Raji (cell line): ENCODE measurements around the gene BABAM2.

Experiments
- POLR2A ChIP-seq: IDR thresholded peaks from 2 replicates; pipeline ENCODE4 v1.6.1; 2011; ENCODE audit warnings: low read depth, low read length, control low read depth; ENCODE audit not compliant: insufficient read depth

Gene BABAM2

GRCh38 chr2:27869763-27870162 lies 20.8 kb upstream of the BABAM2 start:
- TF ChIP-seq POLR2A, result no peak

GRCh38 chr2:27870724-27871123 lies 19.8 kb upstream of the BABAM2 start:
- no peak for TF ChIP-seq POLR2A

GRCh38 chr2:27871802-27872201 lies 18.7 kb upstream of the BABAM2 start:
- TF ChIP-seq POLR2A, result no peak

- TF ChIP-seq POLR2A, result no peak
These were observed 17.4 kb upstream of the BABAM2 start for GRCh38 chr2:27873091-27873490.

- TF ChIP-seq POLR2A, result no peak
These were observed 15.2 kb upstream of the BABAM2 start for GRCh38 chr2:27875089-27875881.

- no peak for TF ChIP-seq POLR2A
These were observed 11.7 kb upstream of the BABAM2 start for GRCh38 chr2:27878825-27879224.

GRCh38 chr2:27884601-27885000 lies 5.9 kb upstream of the BABAM2 start:
- TF ChIP-seq POLR2A, result no peak

GRCh38 chr2:27885234-27885633 lies 5.3 kb upstream of the BABAM2 start:
- no peak for TF ChIP-seq POLR2A

- TF ChIP-seq POLR2A, result no peak
These were observed 4.9 kb upstream of the BABAM2 start for GRCh38 chr2:27885661-27886060.

- TF ChIP-seq POLR2A, result no peak
These were observed 4.2 kb upstream of the BABAM2 start for GRCh38 chr2:27886322-27886721.

- TF ChIP-seq POLR2A, result no peak
These were observed 3.4 kb upstream of the BABAM2 start for GRCh38 chr2:27887111-27887510.

GRCh38 chr2:27887830-27888229 lies 2.7 kb upstream of the BABAM2 start:
- TF ChIP-seq POLR2A, result no peak

GRCh38 chr2:27888790-27889189 lies 1.7 kb upstream of the BABAM2 start:
- TF ChIP-seq POLR2A, result no peak

- TF ChIP-seq POLR2A, result no peak
These were observed 769 bp upstream of the BABAM2 start for GRCh38 chr2:27889774-27890145.

- no peak for TF ChIP-seq POLR2A
These were observed 569 bp downstream of the BABAM2 start for GRCh38 chr2:27890924-27891672.

- TF ChIP-seq POLR2A, result no peak
These were observed 1.2 kb downstream of the BABAM2 start for GRCh38 chr2:27891673-27892105.
